Lower leg skin (tissue), 4 donors: ENCODE data around the gene HMGCS2. TPM values are rescaled to one million over a fixed set of nuclear protein-coding genes. Genes with fewer than 3 reads are reported as not detected.

ENCODE experiments used
- DNase-seq, 2 donors: peaks; one replicate each; pipeline ENCODE4 v3.0.0-alpha.2; 2019; ENCODE audit warnings: low spot score in 2 of 2
- H3K4me3 ChIP-seq: fragments of 200-600 bp; sonication (generic); 2 replicates; pipeline ENCODE4 v1.5.1; 2017; ENCODE audit warnings: mild to moderate bottlenecking, low read depth; ENCODE audit not compliant: poor library complexity, severe bottlenecking
- CTCF ChIP-seq, 3 donors: fragments of 450-650 bp; IDR thresholded peaks; one replicate each; pipeline ENCODE4 v1.5.1; 2016; ENCODE audit warnings: antibody characterized with exemption in 3 of 3, mild to moderate bottlenecking in 3 of 3, moderate library complexity in 2 of 3
- POLR2A ChIP-seq, 2 donors: fragments of 450-650 bp; IDR thresholded peaks; one replicate each; pipeline ENCODE4 v1.6.1; 2016 to 2017; ENCODE audit warnings: antibody characterized with exemption in 2 of 2, mild to moderate bottlenecking in 1 of 2, moderate library complexity in 1 of 2
- WGBS, 2 donors: methylation state at CpG; one replicate each; pipeline ENCODE4 v1.1.5; 2018; 5-methylcytosine and 5-hydroxymethylcytosine counted together
- intact Hi-C: fragments of 100-400 bp; cut with DNase I; formaldehyde crosslinking; loops from one replicate; pipeline ENCODE4 v1.15.0; 2023; ENCODE audit warnings: low total_unique reads
- total RNA-seq, 4 donors: library from RNA; depleted of rRNA; stranded (reverse); fragments of >200 nt; gene quantifications; one replicate each; pipeline ENCODE4 v1.1.0, GENCODE V29; 2016

The HMGCS2 gene
- total RNA-seq, 4 donors from 2014 or later = 23.9 to 400 (median 93.4) TPM

GRCh38 chr1:119805746-119806145 lies 37.0 kb upstream of the HMGCS2 start:
- intact Hi-C loops = no loop called here
- H3K4me3 ChIP-seq = no peak overlapping the region
- TF ChIP-seq POLR2A (IDR thresholded peaks at IDR 0.05) = no peak
- no peak for TF ChIP-seq CTCF (IDR thresholded peaks at IDR 0.05)
- no peak for DNase-seq
- 94% methylated on average over 13 of the region's 13 CpGs for WGBS, 2 donors

GRCh38 chr1:119805247-119805646 lies 36.5 kb upstream of the HMGCS2 start:
- H3K4me3 ChIP-seq = no peak overlapping the region
- TF ChIP-seq CTCF (IDR thresholded peaks at IDR 0.05) (no peak), POLR2A (IDR thresholded peaks at IDR 0.05) (no peak)
- DNase-seq = no peak
- 85 to 87% methylated on average over 8 of the region's 8 CpGs for WGBS, 2 donors
- intact Hi-C loops = no loop called here

GRCh38 chr1:119799599-119800177 lies 31.0 kb upstream of the HMGCS2 start:
- intact Hi-C loops = loop anchor here (5.0 kb wide), 1 partner anchor 38 kb away; no protein-coding TSS in a partner anchor
- WGBS, 2 donors = 85 to 91% methylated on average over 15 of the region's 15 CpGs
- TF ChIP-seq POLR2A (IDR thresholded peaks at IDR 0.05) (no peak), CTCF (IDR thresholded peaks at IDR 0.05) (no peak)
- H3K4me3 ChIP-seq = no peak overlapping the region
- DNase-seq = no peak

- no peak for TF ChIP-seq CTCF (IDR thresholded peaks at IDR 0.05)
- TF ChIP-seq POLR2A (IDR thresholded peaks at IDR 0.05) = no peak
- 86 to 90% methylated on average over 4 of the region's 4 CpGs for WGBS, 2 donors
- no peak for DNase-seq
- no peak overlapping the region for H3K4me3 ChIP-seq
- intact Hi-C loops = loop anchor here (5.0 kb wide), 1 partner anchor 38 kb away; no protein-coding TSS in a partner anchor
These were observed 30.3 kb upstream of the HMGCS2 start for GRCh38 chr1:119799003-119799402.

- WGBS, 2 donors = 92 to 93% methylated on average over 7 of the region's 7 CpGs
- no peak for DNase-seq
- H3K4me3 ChIP-seq = no peak overlapping the region
- no peak for TF ChIP-seq POLR2A (IDR thresholded peaks at IDR 0.05)
- TF ChIP-seq CTCF (IDR thresholded peaks at IDR 0.05) = no peak
- intact Hi-C loops = loop anchor here (5.0 kb wide), 1 partner anchor 40 kb away; no protein-coding TSS in a partner anchor
These were observed 28.9 kb upstream of the HMGCS2 start for GRCh38 chr1:119797606-119798005.

GRCh38 chr1:119797162-119797561 lies 28.5 kb upstream of the HMGCS2 start:
- intact Hi-C loops = loop anchor here (5.0 kb wide), 1 partner anchor 40 kb away; no protein-coding TSS in a partner anchor
- DNase-seq = no peak
- H3K4me3 ChIP-seq = no peak overlapping the region
- 65 to 72% methylated on average over 1 of the region's 1 CpG for WGBS, 2 donors
- TF ChIP-seq CTCF (IDR thresholded peaks at IDR 0.05) = no peak
- TF ChIP-seq POLR2A (IDR thresholded peaks at IDR 0.05) = no peak
